ENCODE measurements around the gene RTCB.

RTCB gene

DNA sequence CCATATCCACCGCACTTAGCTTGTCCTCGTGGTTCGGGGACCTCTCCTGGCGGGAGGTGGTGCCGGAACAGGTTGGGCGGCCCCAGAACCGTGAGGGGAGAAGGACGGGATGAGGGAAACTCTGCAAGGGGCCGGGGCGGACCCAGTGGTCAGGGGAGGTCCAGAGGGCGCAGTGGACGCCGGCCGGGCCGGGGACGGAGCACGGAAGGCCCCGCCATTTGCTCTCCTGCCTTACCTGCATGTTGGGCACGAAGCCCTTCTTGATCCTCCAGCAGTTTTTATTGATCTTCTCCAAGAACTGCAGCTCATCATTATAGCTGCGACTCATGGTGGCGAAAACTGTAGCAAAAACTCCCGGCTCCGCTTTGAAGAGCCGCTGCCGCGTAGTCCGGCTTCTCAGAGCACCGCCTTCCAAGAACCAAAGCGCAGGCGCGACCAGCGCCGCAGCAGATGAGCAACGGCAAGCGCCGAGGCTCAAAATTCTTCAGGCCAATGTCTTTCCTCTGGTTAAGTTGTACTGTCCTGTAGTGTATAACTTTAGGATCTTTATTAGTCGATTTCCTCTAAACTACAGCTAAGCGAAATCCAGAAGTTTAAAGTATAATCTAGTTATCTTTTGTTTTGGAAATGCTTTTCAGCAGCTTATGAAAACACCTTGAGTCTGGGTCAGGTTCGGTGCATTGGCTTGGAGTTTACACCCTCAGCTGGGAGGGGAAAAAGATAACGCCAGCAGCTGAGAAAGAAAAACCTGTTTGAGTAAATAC is at the start of gene RTCB:
RTCB (minus strand) TSS at position 419 of the 764 bp plus-strand sequence; CDS start at position 328, 91 bp downstream.
- peak; percentile 92 for DNase-seq (ENCODE audit: low read depth)

DNA sequence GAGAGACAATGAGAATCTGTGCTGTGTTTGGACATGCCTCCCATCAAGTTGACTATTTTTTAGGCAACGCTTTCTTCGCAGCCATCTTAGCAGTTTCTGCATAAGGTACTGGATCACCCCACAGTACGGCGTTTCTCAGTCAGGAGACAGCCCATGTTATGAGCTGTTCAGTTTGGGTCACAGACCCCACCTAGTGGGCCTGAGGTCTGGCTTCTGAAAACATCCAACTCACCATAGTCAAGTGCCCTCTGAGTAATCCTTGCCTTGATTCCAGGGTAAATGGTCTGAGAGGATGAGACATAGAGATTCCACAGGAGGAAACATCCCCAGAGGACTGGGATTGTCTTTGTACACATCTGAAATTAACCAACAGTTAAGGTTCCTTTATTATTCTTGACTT is 45.0 kb upstream of the RTCB start:
- DNase-seq (ENCODE audit: low read depth): no peak

DNA sequence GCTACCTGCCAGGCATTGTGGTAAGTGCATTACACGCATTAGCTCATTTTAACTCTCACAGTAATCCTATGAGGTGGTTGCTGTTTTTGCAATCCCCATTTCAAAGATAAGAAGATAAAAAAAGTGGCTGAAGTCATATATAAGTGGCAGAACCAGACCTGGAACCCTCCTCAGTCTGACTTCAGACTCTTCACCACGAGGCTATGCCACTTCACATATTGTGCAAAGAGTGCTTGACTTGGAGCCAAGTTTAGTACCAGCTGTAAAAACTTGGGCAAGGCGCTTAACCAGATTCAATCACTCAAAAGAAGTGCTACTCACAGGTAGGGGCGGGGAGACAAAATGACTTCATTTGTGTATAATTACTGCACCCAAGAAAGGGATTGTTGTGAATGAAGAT is 36.9 kb upstream of the RTCB start:
- DNase-seq (ENCODE audit: low read depth): no peak

DNA sequence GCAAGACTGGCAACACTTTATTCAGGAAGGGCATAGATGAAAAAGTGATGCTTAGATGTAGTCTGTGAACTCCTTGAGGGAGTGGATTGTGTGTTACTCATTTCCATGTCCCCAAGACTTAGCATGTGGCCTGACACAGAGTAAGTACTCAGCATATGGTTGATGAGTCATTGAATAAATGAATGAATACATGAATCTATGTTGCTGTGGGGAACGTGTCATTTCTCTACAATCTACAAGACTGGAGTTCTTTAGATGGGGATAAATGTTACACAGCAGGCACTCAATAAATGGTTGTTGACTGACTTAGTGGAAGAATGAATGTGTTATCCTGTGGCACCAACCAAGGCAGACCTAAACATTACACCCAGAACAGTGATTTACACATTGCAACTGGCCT is 34.3 kb upstream of the RTCB start:
- peak; percentile 9 for DNase-seq (ENCODE audit: low read depth)

DNA sequence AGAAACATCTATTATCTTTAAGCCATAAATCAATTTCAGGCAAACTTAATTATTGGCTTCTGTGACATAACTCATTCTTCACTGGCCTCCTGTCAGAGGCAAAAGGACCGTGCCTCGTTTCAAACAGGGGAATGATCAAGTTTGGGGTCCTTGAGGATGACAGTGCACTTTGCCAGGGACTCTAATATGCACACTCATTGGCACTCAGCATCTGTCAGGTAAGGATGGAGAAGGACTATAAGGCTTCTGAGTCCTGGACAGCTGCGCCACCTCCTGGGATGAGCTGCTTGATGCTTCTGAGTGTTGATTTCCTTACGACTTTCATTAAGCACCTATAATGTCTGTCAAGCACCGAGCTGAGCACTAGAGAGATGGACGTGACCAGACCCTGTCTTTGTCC is 32.0 kb upstream of the RTCB start:
- no peak for DNase-seq (ENCODE audit: low read depth)

DNA sequence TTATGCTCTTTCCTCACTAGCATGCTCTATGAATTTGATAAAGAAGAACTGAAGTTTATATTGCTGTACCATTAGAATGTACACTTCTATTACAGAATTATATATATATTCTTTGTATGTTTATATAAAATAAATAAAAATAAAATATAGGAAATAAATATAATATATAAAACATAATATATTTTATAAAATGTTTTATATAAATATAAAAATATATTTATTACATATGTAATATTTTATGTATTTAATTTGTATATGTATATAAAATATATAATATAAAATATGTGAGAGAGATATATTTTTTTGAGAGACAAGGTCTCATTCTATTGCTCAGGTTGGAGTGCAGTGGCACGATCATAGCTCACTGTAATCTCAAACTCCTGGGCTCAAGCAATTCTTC is 18.3 kb upstream of the RTCB start:
- no peak for DNase-seq (ENCODE audit: low read depth)

DNA sequence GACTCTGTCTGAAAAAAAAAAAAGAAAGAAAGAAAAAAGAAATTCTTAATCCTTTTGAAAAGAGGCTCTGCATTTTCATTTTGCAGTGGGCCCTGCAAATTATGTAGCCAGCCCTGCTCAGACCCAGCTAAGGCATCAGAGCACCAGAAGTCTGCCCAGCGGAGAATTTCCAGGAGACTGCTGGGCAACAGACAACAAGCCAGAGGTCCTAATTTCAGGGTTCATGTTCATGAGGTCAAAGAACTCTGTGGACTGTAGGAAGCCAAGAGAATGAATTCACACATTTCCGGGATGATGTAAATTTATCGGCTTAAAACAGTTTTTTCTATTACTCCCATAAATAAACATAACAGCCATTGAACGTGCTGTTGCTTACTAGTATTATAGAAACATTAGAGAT is 14.8 kb upstream of the RTCB start:
- DNase-seq (ENCODE audit: low read depth): no peak

DNA sequence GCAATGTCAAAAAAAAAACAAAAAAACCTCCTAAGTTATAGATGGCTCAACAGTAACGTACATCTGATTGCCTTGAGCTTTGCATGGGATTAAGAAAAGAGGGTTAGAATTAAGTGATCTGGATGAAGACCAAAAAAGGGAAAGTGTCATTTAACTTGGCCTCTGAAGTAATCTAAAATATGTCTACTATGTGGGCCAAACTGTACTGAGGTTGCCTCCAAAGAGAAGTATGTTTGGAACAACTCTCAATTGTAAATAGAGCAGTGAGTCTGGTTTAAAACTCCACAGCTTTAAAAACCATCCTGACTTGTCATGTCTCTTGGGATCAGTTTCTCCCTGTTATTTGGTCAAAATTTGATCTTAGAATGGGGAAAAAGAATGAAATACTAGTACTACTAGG is 11.6 kb upstream of the RTCB start:
- no peak for DNase-seq (ENCODE audit: low read depth)

DNA sequence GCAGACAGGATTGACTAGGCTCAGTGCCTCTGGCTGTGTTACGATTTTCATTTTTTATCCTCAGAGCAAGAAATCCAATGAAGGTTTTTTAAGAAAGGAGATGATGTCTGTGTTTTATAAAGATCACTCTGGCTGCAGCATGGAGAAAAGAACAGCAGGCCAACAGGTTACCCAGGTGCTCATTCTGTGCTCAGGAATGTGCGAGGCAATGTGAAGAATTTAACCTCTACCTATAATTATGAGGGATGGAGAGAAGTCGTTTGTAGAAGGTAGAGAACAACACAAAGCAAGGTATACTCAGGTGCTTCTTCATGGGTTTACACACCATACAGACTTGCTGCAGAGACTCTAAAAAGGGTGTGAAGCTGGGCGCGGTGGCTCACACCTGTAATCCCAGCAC is 10.0 kb upstream of the RTCB start:
- no peak for DNase-seq (ENCODE audit: low read depth)

DNA sequence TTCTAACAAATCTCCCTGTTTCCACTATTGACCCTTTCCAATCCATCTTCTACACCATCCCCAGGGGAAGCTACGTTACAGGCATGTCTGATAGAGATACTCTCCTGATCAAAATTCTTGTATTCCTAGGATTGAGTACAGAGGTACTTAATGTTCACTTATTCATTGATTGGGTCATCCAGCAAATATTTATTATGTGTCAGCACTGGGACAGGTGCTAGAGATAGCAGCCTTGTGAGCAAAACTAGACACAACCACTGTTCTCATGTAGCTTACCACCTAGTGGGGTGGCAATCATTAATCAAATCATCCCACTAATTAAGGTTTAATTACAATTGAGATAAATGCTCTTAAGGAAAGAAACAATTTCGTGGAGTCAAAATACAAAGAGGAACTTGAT is 9.4 kb upstream of the RTCB start:
- DNase-seq (ENCODE audit: low read depth): no peak

DNA sequence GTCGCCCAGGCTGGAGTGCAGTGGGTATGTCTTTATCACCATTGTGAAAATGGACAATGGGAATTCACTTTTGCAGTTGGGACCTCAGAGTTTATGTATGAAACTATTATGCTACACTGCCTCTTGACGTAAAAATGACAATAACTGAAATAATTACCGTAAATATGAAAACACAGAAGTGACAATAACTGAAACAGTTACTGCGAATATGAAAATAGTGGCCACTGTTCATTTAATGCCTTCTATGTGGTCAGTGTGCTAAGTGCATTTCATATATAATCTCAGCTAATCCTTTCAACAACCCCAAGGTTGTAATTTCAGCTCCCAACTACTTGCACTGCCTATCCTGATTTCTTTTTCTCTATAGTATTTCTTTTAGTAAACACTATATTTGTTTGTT is 5.9 kb upstream of the RTCB start:
- no peak for DNase-seq (ENCODE audit: low read depth)

DNA sequence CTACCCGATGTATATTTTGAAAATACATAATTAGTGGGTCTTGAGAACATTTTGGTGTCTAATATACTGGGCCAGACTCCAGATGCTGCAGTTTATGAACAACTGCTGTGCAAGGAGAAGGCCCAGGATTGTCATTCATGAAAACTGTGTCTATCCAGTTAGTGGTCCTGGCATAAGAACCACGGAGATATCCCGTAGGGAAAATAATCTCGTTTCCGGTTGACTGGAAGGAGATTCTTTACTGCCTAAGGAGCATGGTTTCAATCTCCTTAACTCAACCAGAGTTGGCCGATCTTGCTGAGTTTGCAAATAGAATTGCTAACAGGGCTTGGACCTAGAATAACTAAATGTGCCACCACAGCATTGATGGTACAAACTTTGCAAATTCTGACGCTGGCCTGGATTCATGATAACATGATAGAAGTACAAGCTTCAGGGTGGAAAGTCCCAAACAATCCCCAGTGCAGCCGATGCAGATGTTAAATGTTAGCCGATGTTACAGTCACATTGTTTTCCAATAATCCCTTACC is 4.6 kb upstream of the RTCB start:
- no peak for DNase-seq (ENCODE audit: low read depth)

DNA sequence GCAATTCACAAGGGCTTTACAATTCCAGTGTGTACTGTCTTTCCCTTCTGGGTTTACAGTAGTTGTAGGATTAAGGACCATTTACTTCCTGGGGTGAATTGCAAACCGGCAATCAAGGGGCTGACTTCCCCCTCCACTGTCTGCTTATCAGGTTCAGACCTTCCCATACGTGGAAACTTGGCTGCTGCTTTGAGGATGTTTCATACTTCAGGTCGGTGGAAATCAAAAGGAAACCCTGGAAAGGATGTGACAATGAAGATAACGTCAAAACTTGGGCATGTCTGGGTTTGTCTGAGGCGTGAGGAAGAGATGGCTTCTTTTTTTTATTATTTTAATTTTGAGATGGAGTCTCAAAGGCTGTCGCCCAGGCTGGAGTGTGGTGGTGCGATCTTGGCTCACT is 2.1 kb upstream of the RTCB start:
- DNase-seq (ENCODE audit: low read depth): no peak

DNA sequence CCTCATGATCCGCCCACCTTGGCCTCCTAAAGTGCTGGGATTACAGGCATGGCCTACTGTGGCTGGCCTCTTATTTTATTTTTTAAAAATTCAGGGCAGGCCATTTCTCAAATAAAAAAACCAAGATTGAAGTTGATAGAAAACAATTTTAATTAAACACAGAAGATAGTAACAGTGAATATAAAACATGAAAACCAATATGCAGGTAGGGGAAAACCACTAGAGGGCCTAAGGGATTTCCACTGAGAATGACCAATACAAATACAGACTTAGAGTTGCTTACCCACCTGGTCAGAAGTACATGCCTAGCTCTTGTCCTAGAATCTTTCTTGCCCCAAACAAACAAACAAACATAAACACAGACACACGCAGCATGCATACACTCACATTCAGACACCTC is 1.7 kb upstream of the RTCB start:
- peak; percentile 22 for DNase-seq (ENCODE audit: low read depth)

DNA sequence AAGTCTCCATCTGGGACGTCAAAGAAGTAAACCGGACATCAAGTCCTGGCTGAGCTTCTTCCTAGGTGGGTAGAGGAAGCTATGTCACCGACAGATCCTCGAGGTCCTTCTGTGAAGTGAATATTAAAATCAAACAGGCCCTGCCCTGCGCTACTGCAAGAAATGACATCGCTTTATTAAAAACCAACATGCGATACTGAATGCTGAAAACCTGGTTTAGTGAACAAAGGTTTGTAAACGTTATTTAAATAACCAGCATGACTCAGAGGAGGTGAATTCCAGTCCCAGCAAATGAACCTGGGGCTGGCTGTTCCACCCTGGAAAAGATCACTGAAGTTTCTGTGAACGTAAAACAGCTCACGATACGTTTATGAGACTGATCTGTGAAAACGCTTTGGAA is 645 bp downstream of the RTCB start:
- DNase-seq (ENCODE audit: low read depth): peak; percentile 33

DNA sequence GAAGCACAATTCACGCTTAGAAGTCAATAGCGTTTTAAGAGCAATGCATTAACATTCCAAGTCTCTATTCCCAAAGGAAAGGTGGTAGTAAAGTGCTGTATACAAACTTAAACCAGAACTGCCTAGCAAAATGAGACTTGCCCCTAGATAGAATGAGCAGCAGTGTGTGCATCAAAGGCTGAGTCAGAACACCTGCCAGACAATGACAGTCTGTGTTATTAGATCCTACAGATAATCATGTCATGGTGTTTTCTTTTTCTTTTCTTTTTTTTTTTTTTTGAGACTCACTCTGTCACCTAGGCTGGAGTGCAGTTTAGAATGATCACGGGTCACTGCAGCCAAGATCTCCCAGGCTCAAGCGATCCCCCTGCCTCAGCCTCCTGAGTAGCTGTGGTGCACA is 1.6 kb downstream of the RTCB start:
- DNase-seq (ENCODE audit: low read depth): no peak

DNA sequence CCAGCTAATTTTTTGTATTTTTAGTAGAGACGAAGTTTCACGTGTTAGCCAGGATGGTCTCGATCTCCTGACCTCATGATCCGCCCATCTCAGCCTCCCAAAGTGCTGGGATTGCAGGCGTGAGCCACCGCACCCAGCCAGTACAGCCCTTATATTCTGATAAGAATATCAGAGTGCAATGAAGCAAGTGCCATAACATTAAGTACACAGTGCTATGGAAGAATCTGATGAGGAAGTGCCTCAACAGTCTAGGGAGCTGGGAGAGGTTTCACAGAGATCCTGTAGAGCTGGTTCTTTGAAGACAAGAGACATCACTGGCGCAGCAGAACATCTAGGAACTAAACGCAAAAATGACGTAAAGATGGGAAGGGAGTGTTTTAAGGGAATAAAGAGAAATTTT is 2.1 kb downstream of the RTCB start:
- DNase-seq (ENCODE audit: low read depth): no peak

DNA sequence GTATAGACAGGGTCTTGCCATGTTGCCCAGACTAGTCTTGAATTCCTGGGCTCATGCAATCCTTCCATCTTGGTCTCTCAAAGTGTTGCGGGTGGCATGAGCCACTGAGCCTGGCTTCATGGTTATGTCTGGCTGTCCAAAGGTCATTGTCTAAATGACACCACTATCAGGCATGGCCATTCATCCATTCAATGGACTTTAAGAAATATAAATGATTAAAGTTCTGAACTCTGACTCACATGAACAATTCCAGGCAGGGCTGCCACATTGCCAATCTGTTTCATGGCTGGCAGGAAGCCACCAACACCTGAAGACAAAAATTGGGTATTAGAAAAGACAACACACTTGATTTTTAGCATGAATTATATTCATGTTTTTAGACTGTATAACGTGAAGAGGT is 4.1 kb downstream of the RTCB start:
- no peak for DNase-seq (ENCODE audit: low read depth)

DNA sequence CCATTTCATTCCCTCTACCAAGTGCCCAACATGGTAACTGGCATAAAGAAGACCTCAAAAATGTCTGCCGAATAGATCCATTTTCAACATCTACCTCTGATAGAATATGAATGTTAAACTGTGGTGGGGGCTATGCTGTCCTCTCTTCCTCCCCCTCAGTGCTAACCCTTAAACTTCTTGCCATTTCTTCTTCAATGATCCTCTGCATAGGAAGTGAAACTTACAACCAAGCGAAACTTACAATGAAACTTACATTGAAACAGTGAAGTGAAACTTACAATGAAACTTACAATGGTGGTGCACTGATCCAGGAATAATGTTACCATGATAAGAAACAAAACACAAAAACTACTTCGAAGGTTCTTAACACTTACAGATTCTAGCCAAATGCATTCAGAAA is 4.7 kb downstream of the RTCB start:
- no peak for DNase-seq (ENCODE audit: low read depth)

DNA sequence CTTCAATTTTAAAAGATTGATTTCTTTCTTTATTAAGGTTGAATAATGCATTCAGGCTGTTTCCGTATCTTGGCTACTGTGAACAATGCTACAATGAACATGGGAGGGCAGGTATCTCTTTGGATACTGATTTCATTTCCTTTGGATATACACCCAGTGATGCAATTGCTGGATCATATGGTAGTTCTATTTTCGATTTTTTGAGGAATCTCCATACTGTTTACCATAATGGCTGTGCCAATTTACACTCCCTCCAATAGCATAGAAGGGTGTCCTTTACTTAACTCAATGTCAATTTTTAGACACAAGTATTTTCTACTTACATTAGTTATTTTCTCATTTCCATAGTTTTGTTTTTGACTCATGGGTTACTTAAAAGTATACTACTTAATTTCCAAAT is 8.0 kb downstream of the RTCB start:
- no peak for DNase-seq (ENCODE audit: low read depth)

DNA sequence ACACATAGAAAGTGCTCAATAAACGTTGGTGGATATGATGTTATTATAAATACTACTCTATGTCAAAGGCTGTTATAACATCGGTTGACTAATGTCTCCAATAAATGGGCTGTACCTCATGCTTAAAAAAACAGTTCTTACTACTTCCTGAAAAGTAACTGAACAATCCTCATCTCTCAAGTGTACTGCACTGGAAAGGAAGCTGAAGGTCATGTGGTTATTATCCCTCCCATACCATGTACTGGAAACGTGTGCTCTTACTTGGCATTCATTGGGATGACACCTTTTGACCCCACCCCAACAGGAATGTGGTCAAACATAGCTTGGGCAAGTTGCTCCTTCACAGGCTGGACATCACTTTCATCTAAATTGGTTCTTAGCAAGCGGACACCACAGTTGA is 10.6 kb downstream of the RTCB start:
- no peak for DNase-seq (ENCODE audit: low read depth)

DNA sequence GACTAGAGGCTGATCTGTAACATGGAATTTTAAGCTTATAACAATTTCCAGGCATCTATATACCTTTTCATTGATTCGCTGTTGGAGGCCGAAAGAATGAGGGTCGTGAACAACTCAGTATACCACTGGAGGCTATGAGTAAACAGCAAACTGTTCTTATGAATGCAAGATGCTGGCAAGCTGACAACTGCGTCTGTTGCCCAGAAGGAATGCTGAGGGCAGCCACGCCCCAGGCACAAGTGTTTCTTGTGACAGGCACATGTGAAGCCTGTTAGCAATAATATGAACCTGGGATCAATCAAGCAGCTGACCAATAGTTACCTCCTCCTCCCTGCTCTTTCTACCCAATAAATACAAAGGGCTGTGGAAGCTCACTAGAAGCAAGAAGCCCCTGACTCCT is 15.3 kb downstream of the RTCB start:
- DNase-seq (ENCODE audit: low read depth): peak; percentile 11

DNA sequence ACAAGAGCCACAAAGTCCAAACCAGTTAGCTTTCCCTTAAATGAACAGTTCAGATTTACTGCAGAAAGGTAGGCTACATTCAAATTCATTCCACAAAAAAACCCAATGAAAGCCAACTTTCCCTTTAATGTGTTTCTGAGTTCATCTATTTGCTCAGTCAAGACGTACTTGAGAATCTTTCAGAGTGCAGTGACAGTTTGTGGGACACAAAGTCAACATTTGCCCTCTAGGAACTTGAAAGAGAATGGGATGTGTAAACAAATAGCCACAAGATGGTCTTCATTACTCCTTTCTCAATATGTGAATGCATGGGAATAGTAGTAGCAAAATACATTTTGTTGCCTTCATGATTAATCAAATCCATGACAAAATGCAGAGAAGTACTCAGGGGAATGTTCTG is 15.8 kb downstream of the RTCB start:
- DNase-seq (ENCODE audit: low read depth): no peak

DNA sequence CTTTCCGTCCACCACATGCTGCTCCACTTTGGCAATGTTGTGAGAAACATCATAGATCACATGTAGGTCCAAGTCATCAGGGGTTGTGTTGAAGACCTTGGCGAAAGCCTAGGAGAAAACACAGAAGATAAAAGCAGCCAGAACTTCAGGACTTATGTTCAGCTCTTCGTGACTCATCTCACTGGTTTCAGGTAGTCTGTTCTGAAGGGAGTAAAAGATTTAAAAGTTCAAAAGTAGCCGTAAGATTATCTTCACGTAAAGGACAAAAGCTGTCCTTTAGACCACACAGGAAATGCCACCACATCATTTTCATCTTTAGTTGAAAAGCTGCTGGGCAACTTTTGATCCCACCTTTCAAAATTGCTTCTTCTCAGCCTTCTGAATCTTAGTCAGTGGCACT is 16.9 kb downstream of the RTCB start:
- no peak for DNase-seq (ENCODE audit: low read depth)

Measured in EH (cell line).